Pancreas (tissue), 10 donors: Measurements from ENCODE around the gene SLC44A4. TPM values are rescaled to one million over a fixed set of nuclear protein-coding genes. Genes with fewer than 3 reads are reported as not detected.
"Not testable (repeated sequence)": the region's sequence is repeated elsewhere in the genome, so short reads cannot be mapped to it uniquely, and the experiment has no call there.

Experiments
- ATAC-seq, 4 donors: fragments of 200-7000 bp; cut with Tn5 transposase; one replicate each; pipeline versions ENCODE4 v1.8.0 to v1.9.1; 2020; ENCODE audit warnings: mild to moderate bottlenecking in 4 of 4, moderate library complexity in 4 of 4
- DNase-seq, 6 donors: peaks; one replicate each; pipeline ENCODE4 v3.0.0-alpha.2; 2020
- FAIRE-seq: peaks from 2 replicates; lab custom pipeline; 2012; peaks lifted over from hg19 to GRCh38; lab: Jason Lieb, UNC
- H3K27ac ChIP-seq, 4 donors: fragments of 200-600 bp; sonication (generic); 1 replicate in 3 of 4; 2 replicates in 1 of 4; pipeline versions ENCODE4 v1.5.0 to v1.8.0; 2020
- H3K27me3 ChIP-seq, 4 donors: fragments of 200-600 bp; one replicate each; pipeline ENCODE4 v1.8.0; 2021
- H3K36me3 ChIP-seq, 3 donors: fragments of 200-600 bp; sonication (generic) in 1 of 3; one replicate each; pipeline versions ENCODE4 v1.5.0 to v1.8.0; 2020 to 2021
- H3K4me1 ChIP-seq, 3 donors: fragments of 200-600 bp; one replicate each; pipeline ENCODE4 v1.8.0; 2021
- H3K4me3 ChIP-seq, 4 donors: fragments of 200-600 bp; sonication (generic) in 2 of 4; one replicate each; pipeline versions ENCODE4 v1.5.0 to v1.8.0; 2020 to 2021
- H3K9me3 ChIP-seq, 4 donors: fragments of 200-600 bp; one replicate each; pipeline ENCODE4 v1.8.0; 2021
- WGBS, 2 donors: extraction: QIAGEN DNeasy Blood & Tissue Kit; methylation state at CpG; one replicate each; pipeline ENCODE4 v1.1.7; 2013; 5-methylcytosine and 5-hydroxymethylcytosine counted together
- intact Hi-C, 3 donors: fragments of 100-400 bp; cut with DNase I; formaldehyde crosslinking; loops; one replicate each; pipeline versions ENCODE4 v1.11.1 to v1.14.2; 2022
- polyA plus RNA-seq, 2 donors: library from polyadenylated mRNA; stranded (reverse); fragments of 200-250 nt; gene quantifications; one replicate each; pipeline ENCODE4 v1.2.3, GENCODE V29; 2013
- total RNA-seq, 6 donors: library from RNA; stranded (reverse); fragmentation: NEBNext Ultra II Directional in 4 of 6; extraction: Animal tissue kit (Norgen Biotek cat#: 25700) in 4 of 6; gene quantifications; one replicate each; pipeline versions ENCODE4 v1.2.1 to v1.2.4, GENCODE V29; 2021 to 2023
- TF ChIP-seq, protein P1 (sequence below), 4 donors: fragments of 200-600 bp; sonication (generic) in 3 of 4; IDR thresholded peaks; one replicate each; pipeline versions ENCODE4 v1.5.0 to v1.8.0; 2021; ENCODE audit warnings: antibody characterized with exemption in 4 of 4
- donor health status: healthy with polysubstance abuse.
- donor health status: DM: no; HTN: no; CAD: no; lungs with moderate emphysema.
- donor health status: DM: no; HTN: no; CAD: no.
- donor health status: control.
- donor health status: control.
- donor health status: Bipolar disorder and iron deficiency.
- donor health status: DM: yes; HTN: yes; CAD: no.
- donor health status: DM: no; HTN: no; CAD: no.
- donor health status: DM: no; HTN: no; CAD: no.
- donor health status: DM: yes; HTN: yes; CAD: no.

SLC44A4 gene
- total and polyA plus RNA-seq, 8 donors, result 4.6 to 57.3 (median 12.9) TPM

- DNase-seq (no peak), ATAC-seq (no peak), FAIRE-seq (no peak)
- H3K27ac ChIP-seq, result no peak overlapping the region
- H3K36me3 ChIP-seq, result no peaks in the 10 kb centered on the region
- TF ChIP-seq, protein P1, sequence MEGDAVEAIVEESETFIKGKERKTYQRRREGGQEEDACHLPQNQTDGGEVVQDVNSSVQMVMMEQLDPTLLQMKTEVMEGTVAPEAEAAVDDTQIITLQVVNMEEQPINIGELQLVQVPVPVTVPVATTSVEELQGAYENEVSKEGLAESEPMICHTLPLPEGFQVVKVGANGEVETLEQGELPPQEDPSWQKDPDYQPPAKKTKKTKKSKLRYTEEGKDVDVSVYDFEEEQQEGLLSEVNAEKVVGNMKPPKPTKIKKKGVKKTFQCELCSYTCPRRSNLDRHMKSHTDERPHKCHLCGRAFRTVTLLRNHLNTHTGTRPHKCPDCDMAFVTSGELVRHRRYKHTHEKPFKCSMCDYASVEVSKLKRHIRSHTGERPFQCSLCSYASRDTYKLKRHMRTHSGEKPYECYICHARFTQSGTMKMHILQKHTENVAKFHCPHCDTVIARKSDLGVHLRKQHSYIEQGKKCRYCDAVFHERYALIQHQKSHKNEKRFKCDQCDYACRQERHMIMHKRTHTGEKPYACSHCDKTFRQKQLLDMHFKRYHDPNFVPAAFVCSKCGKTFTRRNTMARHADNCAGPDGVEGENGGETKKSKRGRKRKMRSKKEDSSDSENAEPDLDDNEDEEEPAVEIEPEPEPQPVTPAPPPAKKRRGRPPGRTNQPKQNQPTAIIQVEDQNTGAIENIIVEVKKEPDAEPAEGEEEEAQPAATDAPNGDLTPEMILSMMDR (IDR thresholded peaks at IDR 0.05), result no peak
- H3K4me3 ChIP-seq, result no peak overlapping the region
- intact Hi-C loops, result no loop called here
- no peaks in the 10 kb centered on the region for H3K27me3 ChIP-seq
- H3K4me1 ChIP-seq, result no peaks in the 10 kb centered on the region
- no peaks in the 10 kb centered on the region for H3K9me3 ChIP-seq
- WGBS, 2 donors, result 96 to 98% methylated on average over 2 of the region's 2 CpGs
Measured at GRCh38 chr6:31850765-31851484, 27.9 kb downstream of the SLC44A4 start.

DNA sequence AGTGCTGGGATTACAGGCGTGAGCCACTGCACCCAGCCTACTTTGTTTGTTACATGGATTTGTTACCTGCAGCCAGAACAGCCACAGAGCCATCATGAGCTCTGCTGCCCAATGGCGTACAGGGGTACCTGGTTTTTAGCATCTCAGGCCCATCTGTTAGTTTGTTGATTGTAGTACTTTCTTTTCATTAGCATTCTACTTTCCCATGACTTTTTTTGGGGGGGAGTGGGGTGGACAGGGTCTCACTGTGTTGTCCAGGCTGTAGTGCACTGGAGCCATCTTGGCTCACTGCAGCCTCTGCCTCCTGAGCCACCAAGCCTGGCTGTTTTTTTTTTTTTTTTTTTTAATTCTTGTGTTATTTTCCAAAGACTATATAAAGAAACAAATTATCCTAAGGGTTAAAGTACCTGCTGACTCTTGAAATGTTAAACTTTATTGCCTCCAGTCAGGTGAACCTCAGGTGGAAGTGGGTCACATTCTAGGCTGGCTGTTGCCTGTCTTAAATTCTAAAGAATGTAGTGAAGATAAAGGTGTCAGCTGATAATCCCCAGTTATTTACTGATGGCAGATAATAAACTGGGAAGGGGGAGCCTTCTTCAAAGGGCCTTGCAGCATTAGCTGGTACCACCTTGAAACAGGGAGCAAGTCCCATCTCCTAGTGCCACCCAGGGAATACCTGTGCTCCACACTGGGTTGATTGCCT is 31.4 kb downstream of the SLC44A4 start:
- no peak for ATAC-seq
- Histone ChIP-seq H3K27me3 (no peaks in the 10 kb centered on the region), H3K27ac (no peak overlapping the region), H3K4me1 (no peaks in the 10 kb centered on the region), H3K4me3 (no peak overlapping the region), H3K36me3 (no peaks in the 10 kb centered on the region), H3K9me3 (no peaks in the 10 kb centered on the region)
- TF ChIP-seq, protein P1 (IDR thresholded peaks at IDR 0.05), result no peak
- 82 to 88% methylated on average over 2 of the region's 2 CpGs for WGBS, 2 donors
- no peak for DNase-seq
- no peak for FAIRE-seq
- intact Hi-C loops, result no loop called here

- no peaks in the 10 kb centered on the region for H3K4me1 ChIP-seq
- 87 to 89% methylated on average over 3 of the region's 3 CpGs for WGBS, 2 donors
- intact Hi-C loops, result no loop called here
- DNase-seq (no peak), FAIRE-seq (no peak), ATAC-seq (peak in 2 of 4 donors; percentile 26 to 33)
- no peak overlapping the region for H3K4me3 ChIP-seq
- H3K9me3 ChIP-seq, result no peaks in the 10 kb centered on the region
- H3K27me3 ChIP-seq, result no peaks in the 10 kb centered on the region
- H3K36me3 ChIP-seq, result peaks cover 0 to 4% (median 0%) of the 10 kb centered on the region in 3 donors
- no peak overlapping the region for H3K27ac ChIP-seq
- TF ChIP-seq, protein P1 (IDR thresholded peaks at IDR 0.05), result no peak
Measured at GRCh38 chr6:31844507-31844906, 34.3 kb downstream of the SLC44A4 start.

- no peaks in the 10 kb centered on the region for H3K27me3 ChIP-seq
- FAIRE-seq (no peak), ATAC-seq (no peak), DNase-seq (no peak)
- no peak overlapping the region for H3K4me3 ChIP-seq
- peaks cover 0 to 16% (median 9%) of the 10 kb centered on the region in 3 donors for H3K36me3 ChIP-seq
- peaks cover 10 to 16% (median 14%) of the 10 kb centered on the region in 3 donors for H3K4me1 ChIP-seq
- 90 to 92% methylated on average over 9 of the region's 9 CpGs for WGBS, 2 donors
- H3K9me3 ChIP-seq, result no peaks in the 10 kb centered on the region
- TF ChIP-seq, protein P1 (IDR thresholded peaks at IDR 0.05), result no peak
- no peak overlapping the region for H3K27ac ChIP-seq
- intact Hi-C loops, result no loop called here
Measured at GRCh38 chr6:31842053-31842452, 36.7 kb downstream of the SLC44A4 start.

DNA sequence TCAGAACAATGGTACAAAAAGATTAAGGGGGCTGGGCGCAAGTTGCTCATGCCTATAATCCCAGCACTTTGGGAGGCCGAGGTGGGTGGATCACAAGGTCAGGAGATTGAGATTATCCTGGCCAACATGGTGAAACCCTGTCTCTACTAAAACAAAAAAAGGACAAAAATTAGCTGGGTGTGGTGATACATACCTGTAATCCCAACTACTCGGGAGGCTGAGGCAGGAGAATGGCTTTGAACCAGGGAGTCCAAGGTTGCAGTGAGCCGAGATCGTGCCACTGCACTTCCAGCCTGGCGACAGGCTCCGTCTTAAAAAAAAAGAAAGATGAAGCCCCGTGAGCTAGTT is 39.0 kb downstream of the SLC44A4 start:
- H3K36me3 ChIP-seq, result peaks cover 0 to 16% (median 9%) of the 10 kb centered on the region in 3 donors
- not testable (repeated sequence) for H3K27ac ChIP-seq, H3K27me3 ChIP-seq, H3K9me3 ChIP-seq, DNase-seq, ATAC-seq, FAIRE-seq, H3K4me3 ChIP-seq
- intact Hi-C loops, result loop anchor here in 1 of 3 donors (10.0 kb wide), 1 partner anchor 65 kb away; the partner anchor contains the start of gene VWA7
- H3K4me1 ChIP-seq, result peaks cover 12 to 27% (median 14%) of the 10 kb centered on the region in 3 donors
- WGBS, 2 donors, result 89 to 95% methylated on average over 8 of the region's 8 CpGs
